Measurements from ENCODE around the gene ZNF648. TPM values are rescaled to one million over a fixed set of nuclear protein-coding genes. Genes with fewer than 3 reads are reported as not detected.

Gene ZNF648
- total RNA-seq: not detected in 2 replicates
- polyA plus RNA-seq: not detected in 2 replicates
- polyA plus RNA-seq (2012): not detected in 2 replicates
- not detected in 2 replicates for polyA minus RNA-seq (ENCODE audit: low replicate concordance)

GRCh38 chr1:182061594-182061993 lies at the start of gene ZNF648:
TSS of gene ZNF648 (minus strand) at chr1:182061712. CDS start at chr1:182058010, 3,702 bp downstream.
- Histone ChIP-seq H2AFZ (ENCODE audit: low read length) (no peak within 1 kb of the TSS), H3K4me1 (ENCODE audit: control insufficient read depth, extremely low read depth, insufficient read depth, low read length) (no peaks in the 10 kb centered on the region), H3K36me3 (ENCODE audit: control insufficient read depth, insufficient read depth, low read length) (no peaks in the 10 kb centered on the region), H3K79me2 (ENCODE audit: control insufficient read depth, insufficient read depth, low read length) (no peaks in the 10 kb centered on the region), H3K27me3 (ENCODE audit: control insufficient read depth, insufficient read depth, low read length) (no peaks in the 10 kb centered on the region), H3K9me3 (ENCODE audit: control insufficient read depth, insufficient read depth, low read depth, low read length) (no peaks in the 10 kb centered on the region), H3K27ac (ENCODE audit: insufficient read depth, low read length) (no peak within 1 kb of the TSS), H4K20me1 (ENCODE audit: control insufficient read depth, extremely low read depth, insufficient read depth, low read length) (no peaks in the 10 kb centered on the region), H3K4me2 (ENCODE audit: extremely low read depth, insufficient read depth, low read length) (no peak within 1 kb of the TSS), H3K4me3 (replicated peaks in 1 of 4; ENCODE audit: control extremely low read depth in 1 of 4, insufficient read depth in 1 of 4, low read depth in 3 of 4, low read length in 4 of 4) (no peak within 1 kb of the TSS), H3K9ac (ENCODE audit: insufficient read depth, low read length) (no peak within 1 kb of the TSS)
- no peak for TF ChIP-seq EZH2 (IDR thresholded peaks at IDR 0.05; ENCODE audit: low read length, missing control alignments)
- DNase-seq (ENCODE audit: low read depth in 2 of 2): no peak

GRCh38 chr1:182110635-182111034 lies 49.1 kb upstream of the ZNF648 start:
- Histone ChIP-seq H3K4me3 (replicated peaks in 1 of 4; ENCODE audit: control extremely low read depth in 1 of 4, insufficient read depth in 1 of 4, low read depth in 3 of 4, low read length in 4 of 4) (no peak overlapping the region), H3K79me2 (ENCODE audit: control insufficient read depth, insufficient read depth, low read length) (no peaks in the 10 kb centered on the region), H3K4me2 (ENCODE audit: extremely low read depth, insufficient read depth, low read length) (no peak overlapping the region), H2AFZ (ENCODE audit: low read length) (no peak overlapping the region), H3K9me3 (ENCODE audit: control insufficient read depth, insufficient read depth, low read depth, low read length) (no peaks in the 10 kb centered on the region), H3K9ac (ENCODE audit: insufficient read depth, low read length) (no peak overlapping the region), H3K27ac (ENCODE audit: insufficient read depth, low read length) (no peak overlapping the region), H3K36me3 (ENCODE audit: control insufficient read depth, insufficient read depth, low read length) (no peaks in the 10 kb centered on the region), H3K27me3 (ENCODE audit: control insufficient read depth, insufficient read depth, low read length) (no peaks in the 10 kb centered on the region), H3K4me1 (ENCODE audit: control insufficient read depth, extremely low read depth, insufficient read depth, low read length) (no peaks in the 10 kb centered on the region), H4K20me1 (ENCODE audit: control insufficient read depth, extremely low read depth, insufficient read depth, low read length) (no peaks in the 10 kb centered on the region)
- TF ChIP-seq CTCF (conservative IDR thresholded peaks at IDR 0.05 in 1 of 2, IDR thresholded peaks at IDR 0.05 in 1 of 2; ENCODE audit: low read depth in 1 of 2, low read length in 2 of 2) (no peak), EZH2 (IDR thresholded peaks at IDR 0.05; ENCODE audit: low read length, missing control alignments) (no peak)
- no peak for DNase-seq (ENCODE audit: low read depth in 2 of 2)

GRCh38 chr1:182109771-182110170 lies 48.3 kb upstream of the ZNF648 start:
- Histone ChIP-seq H3K9ac (ENCODE audit: insufficient read depth, low read length) (no peak overlapping the region), H3K27ac (ENCODE audit: insufficient read depth, low read length) (no peak overlapping the region), H3K36me3 (ENCODE audit: control insufficient read depth, insufficient read depth, low read length) (no peaks in the 10 kb centered on the region), H2AFZ (ENCODE audit: low read length) (no peak overlapping the region), H3K4me2 (ENCODE audit: extremely low read depth, insufficient read depth, low read length) (no peak overlapping the region), H3K79me2 (ENCODE audit: control insufficient read depth, insufficient read depth, low read length) (no peaks in the 10 kb centered on the region), H3K4me1 (ENCODE audit: control insufficient read depth, extremely low read depth, insufficient read depth, low read length) (no peaks in the 10 kb centered on the region), H3K9me3 (ENCODE audit: control insufficient read depth, insufficient read depth, low read depth, low read length) (no peaks in the 10 kb centered on the region), H3K4me3 (replicated peaks in 1 of 4; ENCODE audit: control extremely low read depth in 1 of 4, insufficient read depth in 1 of 4, low read depth in 3 of 4, low read length in 4 of 4) (no peak overlapping the region), H4K20me1 (ENCODE audit: control insufficient read depth, extremely low read depth, insufficient read depth, low read length) (no peaks in the 10 kb centered on the region), H3K27me3 (ENCODE audit: control insufficient read depth, insufficient read depth, low read length) (no peaks in the 10 kb centered on the region)
- TF ChIP-seq EZH2 (IDR thresholded peaks at IDR 0.05; ENCODE audit: low read length, missing control alignments) (no peak), CTCF (conservative IDR thresholded peaks at IDR 0.05 in 1 of 2, IDR thresholded peaks at IDR 0.05 in 1 of 2; ENCODE audit: low read depth in 1 of 2, low read length in 2 of 2) (no peak)
- no peak for DNase-seq (ENCODE audit: low read depth in 2 of 2)

Data from fibroblast of lung (primary cell).